RWPE1 (cell line): ENCODE results near the gene JAM2.

Source experiments
- CTCF ChIA-PET: fragments of 350-600 bp; sonication (Branson Sonifier 250); formaldehyde crosslinking; extraction: SDS; loops from one replicate; lab custom pipeline; 2021; lab: Yijun Ruan, JAX
- POLR2A ChIA-PET: fragments of 400-600 bp; formaldehyde crosslinking; extraction: SDS; loops from one replicate; lab custom pipeline; 2020; ENCODE audit warnings: antibody characterized with exemption; ENCODE audit not compliant: low non-redundant PET; lab: Yijun Ruan, JAX
- DNase-seq: peaks from one replicate; pipeline ENCODE4 v3.0.0; 2012; ENCODE audit warnings: low spot score
- H3K27ac ChIP-seq: fragments of 450-650 bp; 2 replicates; pipeline ENCODE4 v1.5.1; 2017
- CTCF ChIP-seq: fragments of 450-650 bp; conservative IDR thresholded peaks from 2 replicates; pipeline ENCODE4 v1.5.1; 2017; ENCODE audit warnings: low read depth, mild to moderate bottlenecking

Gene JAM2

GRCh38 chr21:25756190-25756932, 117.3 kb downstream of the JAM2 start:
- ChIA-PET CTCF (no interaction called here), POLR2A (no interaction called here)
- no peak overlapping the region for H3K27ac ChIP-seq
- no peak for DNase-seq
- TF ChIP-seq CTCF, result no peak

- H3K27ac ChIP-seq, result no peak overlapping the region
- no peak for DNase-seq
- POLR2A ChIA-PET, result no interaction called here
- no peak for TF ChIP-seq CTCF
- CTCF ChIA-PET, result interaction anchor here (0.6 to 0.7 kb wide), 3 partner anchors 24 to 362 kb away, joined by 4 read pairs; no protein-coding TSS in a partner anchor
Measured at GRCh38 chr21:25757531-25757930, 118.5 kb downstream of the JAM2 start.

GRCh38 chr21:25759573-25759972, 120.5 kb downstream of the JAM2 start:
- no peak for TF ChIP-seq CTCF
- no peak for DNase-seq
- H3K27ac ChIP-seq, result no peak overlapping the region
- ChIA-PET CTCF (interaction anchor here (0.6 to 1.0 kb wide), 2 partner anchors 9 to 422 kb away, joined by 3 read pairs; no protein-coding TSS in a partner anchor), POLR2A (no interaction called here)

- ChIA-PET POLR2A (no interaction called here), CTCF (interaction anchor here (0.5 kb wide), 1 partner anchor 201 kb away, joined by 3 read pairs; no protein-coding TSS in a partner anchor)
- DNase-seq, result no peak
- TF ChIP-seq CTCF, result no peak
- no peak overlapping the region for H3K27ac ChIP-seq
Measured at GRCh38 chr21:25760061-25760460, 121.0 kb downstream of the JAM2 start.

GRCh38 chr21:25760677-25761076, 121.6 kb downstream of the JAM2 start:
- DNase-seq, result no peak
- POLR2A ChIA-PET, result no interaction called here
- no peak overlapping the region for H3K27ac ChIP-seq
- CTCF ChIA-PET, result interaction anchor here (0.5 kb wide), 1 partner anchor 200 kb away, joined by 3 read pairs; no protein-coding TSS in a partner anchor
- no peak for TF ChIP-seq CTCF

- ChIA-PET POLR2A (no interaction called here), CTCF (interaction anchor here (1.2 kb wide), 1 partner anchor 37 kb away, joined by 5 read pairs; no protein-coding TSS in a partner anchor)
- no peak for TF ChIP-seq CTCF
- H3K27ac ChIP-seq, result no peak overlapping the region
- DNase-seq, result no peak
Measured at GRCh38 chr21:25764065-25764464, 125.0 kb downstream of the JAM2 start.
